ENCODE measurements around the gene GLIS1.

Gene GLIS1

DNA sequence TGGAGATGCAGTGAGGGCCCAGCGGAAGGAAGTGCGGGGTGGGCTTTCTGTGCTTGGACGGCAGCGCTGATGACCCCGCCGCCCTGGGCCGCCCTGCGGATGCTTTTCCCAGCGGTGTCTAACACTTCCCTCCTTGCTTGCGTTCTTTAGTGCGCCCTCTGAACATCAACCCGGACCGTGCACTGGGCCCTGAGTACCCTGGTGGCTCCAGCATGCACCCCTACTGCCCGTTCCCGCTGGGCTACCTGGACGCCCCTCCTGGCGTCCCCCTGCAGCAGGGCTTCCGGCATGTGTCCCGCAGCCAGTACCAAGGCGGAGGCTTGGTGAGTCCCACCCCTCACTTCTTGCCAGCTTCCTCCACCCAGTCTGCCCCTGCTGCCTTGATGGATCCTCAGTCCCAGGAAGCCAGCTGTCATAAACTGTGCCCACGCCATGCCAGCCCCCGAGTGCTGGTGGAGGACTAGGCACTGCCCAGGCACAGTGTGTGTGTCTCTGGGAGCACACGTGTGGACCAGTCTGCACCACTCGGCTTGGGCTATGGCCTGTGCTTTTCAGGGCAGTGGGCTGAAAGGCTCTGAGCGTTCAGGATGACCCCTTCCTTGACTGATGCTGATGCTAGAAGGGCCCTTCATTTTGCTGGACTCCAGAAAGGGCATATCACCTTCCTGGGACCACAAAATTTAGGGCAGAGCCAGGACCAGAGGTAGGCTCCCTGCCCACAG is 277.5 kb downstream of the GLIS1 start:
- ATAC-seq (replicated peaks; ENCODE audit: extremely low read depth, poor library complexity, severe bottlenecking), result no peak
- Mint-ChIP-seq H3K36me3 (ENCODE audit: insufficient read depth) (no peaks in the 10 kb centered on the region), H3K27me3 (no peaks in the 10 kb centered on the region), H3K4me1 (no peaks in the 10 kb centered on the region), H3K9me3 (no peaks in the 10 kb centered on the region), H3K4me3 (no peak overlapping the region), H3K27ac (ENCODE audit: low read depth) (no peak overlapping the region)
- DNase-seq (ENCODE audit: low spot score in 2 of 2), result no peak

DNA sequence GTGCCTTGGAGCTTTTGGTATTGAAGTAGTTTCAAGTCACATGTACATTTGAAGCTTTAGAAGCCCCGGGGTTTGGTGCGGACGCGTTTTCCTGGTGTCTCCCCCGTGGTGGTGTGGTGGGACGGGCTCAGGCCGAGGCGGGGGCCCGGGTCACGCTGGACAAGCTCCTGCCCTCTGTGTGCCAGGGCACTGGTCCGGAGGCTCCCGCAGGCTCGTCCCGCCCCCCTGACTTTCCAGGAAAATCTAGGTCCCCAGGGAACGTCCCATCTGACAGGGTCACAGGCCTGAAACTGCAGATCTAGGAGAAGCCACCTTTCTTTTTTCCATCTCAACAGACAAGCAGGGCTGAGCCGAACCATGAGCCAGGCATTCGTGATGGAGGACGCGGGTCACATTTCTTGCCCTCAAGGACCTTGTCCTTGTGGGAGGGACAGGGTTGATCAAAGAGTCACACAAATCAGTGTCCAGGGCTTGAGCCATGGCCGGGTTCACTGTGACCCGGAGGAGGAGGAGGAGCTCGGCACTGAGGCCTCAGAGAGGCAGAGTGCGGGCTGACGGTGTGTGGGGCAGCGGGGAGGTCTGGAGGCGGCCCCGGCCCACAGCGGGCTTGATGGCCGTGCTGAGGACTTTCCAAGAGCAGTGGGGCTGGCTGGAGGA is 278.2 kb downstream of the GLIS1 start:
- H3K4me3 Mint-ChIP-seq, result no peak overlapping the region
- H3K36me3 Mint-ChIP-seq (ENCODE audit: insufficient read depth), result no peaks in the 10 kb centered on the region
- ATAC-seq (replicated peaks; ENCODE audit: extremely low read depth, poor library complexity, severe bottlenecking) (no peak), DNase-seq (ENCODE audit: low spot score in 2 of 2) (no peak)
- no peak overlapping the region for H3K27ac Mint-ChIP-seq (ENCODE audit: low read depth)
- H3K27me3 Mint-ChIP-seq, result no peaks in the 10 kb centered on the region
- no peaks in the 10 kb centered on the region for H3K9me3 Mint-ChIP-seq
- H3K4me1 Mint-ChIP-seq, result no peaks in the 10 kb centered on the region

DNA sequence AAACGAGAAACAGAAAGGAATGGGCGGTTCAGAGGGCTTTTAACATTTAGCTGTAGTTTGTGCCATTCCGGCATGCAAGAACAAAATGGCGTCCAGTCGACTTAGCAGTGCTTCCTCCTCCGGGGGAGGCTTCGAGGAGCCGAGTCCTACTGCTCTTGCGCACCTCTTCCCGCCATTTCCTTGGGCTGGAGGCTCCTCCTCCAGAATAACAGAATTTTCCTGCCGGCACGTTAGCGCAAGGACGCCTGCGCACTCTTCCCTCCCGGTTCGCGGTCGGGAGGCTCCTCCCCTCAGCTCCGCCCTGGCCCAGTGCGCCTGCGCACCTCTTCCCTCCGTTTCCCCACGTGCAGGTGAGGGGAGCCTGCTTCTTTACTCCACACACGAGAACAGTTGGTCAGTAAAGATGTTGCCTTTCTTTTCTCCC is 278.7 kb downstream of the GLIS1 start:
- no peaks in the 10 kb centered on the region for H3K36me3 Mint-ChIP-seq (ENCODE audit: insufficient read depth)
- no peaks in the 10 kb centered on the region for H3K27me3 Mint-ChIP-seq
- no peaks in the 10 kb centered on the region for H3K9me3 Mint-ChIP-seq
- no peak overlapping the region for H3K27ac Mint-ChIP-seq (ENCODE audit: low read depth)
- DNase-seq (ENCODE audit: low spot score in 2 of 2) (no peak), ATAC-seq (replicated peaks; ENCODE audit: extremely low read depth, poor library complexity, severe bottlenecking) (no peak)
- no peaks in the 10 kb centered on the region for H3K4me1 Mint-ChIP-seq
- no peak overlapping the region for H3K4me3 Mint-ChIP-seq

DNA sequence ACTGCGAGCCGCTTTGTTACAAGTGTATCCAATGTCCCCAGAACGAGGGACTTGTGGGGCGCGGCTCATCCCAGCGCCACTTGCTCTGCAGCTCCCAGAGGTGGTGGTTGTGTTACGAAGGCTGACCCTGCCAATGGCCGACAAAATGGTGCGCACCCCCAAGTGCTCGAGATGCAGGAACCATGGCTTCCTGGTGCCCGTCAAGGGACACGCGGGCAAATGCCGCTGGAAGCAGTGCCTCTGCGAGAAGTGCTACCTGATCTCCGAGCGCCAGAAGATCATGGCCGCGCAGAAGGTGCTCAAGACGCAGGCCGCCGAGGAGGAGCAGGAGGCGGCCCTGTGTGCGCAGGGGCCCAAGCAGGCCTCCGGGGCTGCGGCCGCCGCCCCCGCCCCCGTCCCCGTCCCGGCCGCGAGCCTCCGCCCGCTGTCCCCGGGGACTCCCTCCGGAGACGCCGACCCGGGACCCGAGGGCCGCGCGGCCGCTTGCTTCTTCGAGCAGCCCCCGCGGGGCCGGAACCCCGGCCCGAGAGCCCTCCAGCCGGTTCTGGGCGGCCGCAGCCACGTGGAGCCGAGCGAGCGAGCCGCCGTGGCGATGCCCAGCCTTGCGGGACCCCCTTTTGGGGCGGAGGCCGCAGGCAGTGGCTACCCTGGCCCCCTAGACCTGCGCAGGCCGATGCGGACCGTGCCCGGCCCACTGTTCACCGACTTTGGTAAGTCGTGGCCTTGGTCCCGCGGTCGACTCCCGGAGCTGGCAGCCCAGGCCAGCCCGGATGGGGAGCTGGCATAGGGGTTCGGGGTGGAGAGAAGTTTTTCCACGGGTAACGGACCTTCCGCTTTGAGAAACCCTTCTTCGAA is 279.4 kb downstream of the GLIS1 start, which contains the start of gene DMRTB1:
Gene DMRTB1, plus strand, starts transcription at position 79 of the 855 bp plus-strand sequence. Its CDS starts 55 bp downstream, at position 134.
- Mint-ChIP-seq H3K27ac (ENCODE audit: low read depth) (no peak within 1 kb of the TSS), H3K27me3 (no peaks in the 10 kb centered on the region)
- ATAC-seq (replicated peaks; ENCODE audit: extremely low read depth, poor library complexity, severe bottlenecking), result no peak

DNA sequence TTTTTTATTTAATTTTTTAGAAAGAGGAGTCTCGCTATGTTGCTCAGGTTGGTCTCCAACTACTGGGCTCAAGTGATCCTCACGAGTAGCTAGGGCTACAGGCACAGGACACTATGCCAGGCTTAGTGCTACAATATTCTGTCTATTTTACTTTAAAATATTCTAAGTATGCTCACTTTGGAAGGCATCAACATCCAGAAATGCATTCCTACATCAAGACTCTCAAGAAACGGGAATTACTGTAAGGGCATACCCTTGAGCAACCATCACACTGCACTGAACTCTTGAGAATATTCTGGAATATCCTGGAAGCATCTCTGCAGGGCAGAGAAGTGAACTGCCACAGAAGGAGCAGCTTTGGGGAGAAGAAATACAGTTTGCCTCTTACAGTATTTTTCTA is 280.3 kb downstream of the GLIS1 start:
- H3K9me3 Mint-ChIP-seq, result no peaks in the 10 kb centered on the region
- DNase-seq (ENCODE audit: low spot score in 2 of 2), result no peak
- no peak for ATAC-seq (replicated peaks; ENCODE audit: extremely low read depth, poor library complexity, severe bottlenecking)
- H3K27me3 Mint-ChIP-seq, result no peaks in the 10 kb centered on the region
- H3K27ac Mint-ChIP-seq (ENCODE audit: low read depth), result no peak overlapping the region
- H3K36me3 Mint-ChIP-seq (ENCODE audit: insufficient read depth), result no peaks in the 10 kb centered on the region
- no peaks in the 10 kb centered on the region for H3K4me1 Mint-ChIP-seq
- no peak overlapping the region for H3K4me3 Mint-ChIP-seq

More for the DNA sequence above, 279.4 kb downstream of the GLIS1 start, which contains the start of gene DMRTB1:
- DNase-seq (ENCODE audit: low spot score in 2 of 2), result no peak
- Mint-ChIP-seq H3K9me3 (no peaks in the 10 kb centered on the region), H3K4me3 (no peak within 1 kb of the TSS), H3K4me1 (no peaks in the 10 kb centered on the region), H3K36me3 (ENCODE audit: insufficient read depth) (no peaks in the 10 kb centered on the region)

Measured in central memory CD8-positive, alpha-beta T cell (primary cell).